Ramos (cell line): ENCODE measurements around the gene METTL15.
"Not testable (repeated sequence)": the region's sequence is repeated elsewhere in the genome, so short reads cannot be mapped to it uniquely, and the experiment has no call there.

Experiments used
- in situ Hi-C: fragments of 300-500 bp; cut with MboI; formaldehyde crosslinking; loops from one replicate; pipeline ENCODE4 v1.14.3; 2022; ENCODE audit warnings: low sequenced_read_pairs; ENCODE audit not compliant: unreplicated experiment

The METTL15 gene

GRCh38 chr11:28108958-28109357, 770 bp downstream of the METTL15 start:
- in situ Hi-C loops: no loop called here

DNA sequence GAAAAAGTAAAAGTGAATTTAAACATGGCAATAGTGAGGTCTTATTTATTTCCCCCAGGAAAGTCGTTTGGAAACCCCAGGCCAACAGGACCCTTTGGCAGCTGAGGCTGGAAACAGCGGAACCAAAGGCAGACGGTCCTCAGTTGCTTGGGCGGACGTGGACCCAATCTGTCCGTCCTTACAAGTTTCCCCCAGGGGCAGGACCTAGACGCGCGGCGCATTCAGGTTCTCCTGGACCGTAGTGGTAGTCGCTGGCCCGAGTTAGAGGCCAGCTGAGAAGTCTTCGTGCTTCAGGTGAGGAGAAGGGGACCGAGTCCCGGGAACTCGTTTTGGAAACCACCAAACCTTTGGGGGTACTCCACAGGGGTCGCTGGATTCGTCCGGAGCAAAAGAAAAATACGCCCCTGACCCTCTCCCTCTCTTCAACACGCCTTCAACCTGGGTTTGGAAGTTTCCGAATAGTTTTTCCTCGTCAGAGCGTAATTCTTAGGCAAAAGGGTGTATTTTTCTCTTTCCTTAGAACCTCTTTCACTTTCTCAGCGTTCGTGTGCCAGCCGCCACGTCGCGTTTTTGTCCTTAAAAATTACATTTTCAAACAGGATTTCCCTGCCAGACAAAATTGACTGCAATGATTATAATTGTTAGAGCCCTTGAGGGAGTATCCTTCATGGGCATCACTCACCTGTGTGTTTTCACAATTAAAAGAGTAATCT, 2.1 kb downstream of the METTL15 start:
- in situ Hi-C loops: no loop called here

- in situ Hi-C loops: no loop called here
Measured at GRCh38 chr11:28110821-28111200, 2.6 kb downstream of the METTL15 start.

DNA sequence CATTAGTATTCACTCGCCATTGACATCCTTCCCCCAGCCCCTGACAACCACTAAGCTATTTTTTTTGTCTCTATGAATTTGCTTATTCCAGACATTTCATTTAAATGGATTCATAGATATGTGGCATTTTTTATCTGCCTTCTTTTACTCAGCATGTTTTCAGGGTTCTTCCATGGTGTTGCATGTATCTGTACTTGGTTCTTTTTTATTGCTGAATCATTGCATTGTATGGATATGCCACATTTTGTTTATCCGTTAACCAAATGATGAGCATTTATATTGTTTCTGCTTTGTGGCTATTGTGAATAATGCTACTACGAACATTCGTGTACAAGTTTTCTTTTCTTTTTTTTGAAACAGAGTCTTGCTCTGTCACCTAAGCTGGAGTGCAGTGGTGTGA, 5.9 kb downstream of the METTL15 start:
- in situ Hi-C loops: no loop called here

DNA sequence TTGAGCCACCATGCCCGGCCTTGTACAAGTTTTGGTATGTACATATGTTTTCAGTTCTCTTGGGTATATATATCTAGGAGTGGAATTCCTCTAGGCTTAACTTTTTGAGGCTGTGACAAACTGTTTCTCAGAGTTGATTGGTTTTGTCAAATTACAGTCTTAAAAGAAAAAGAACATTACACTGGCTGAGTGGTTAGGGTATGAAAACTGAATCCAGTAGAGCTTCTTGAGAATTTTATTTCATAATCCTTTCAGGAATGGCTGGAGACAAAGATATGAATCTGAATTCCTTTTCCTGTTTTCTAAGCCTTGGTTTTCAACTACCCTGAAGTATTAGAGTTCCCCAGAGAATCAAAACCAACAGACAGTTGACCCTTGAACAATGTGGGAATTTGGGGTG, 6.5 kb downstream of the METTL15 start:
- in situ Hi-C loops: no loop called here

- in situ Hi-C loops: no loop called here
Measured at GRCh38 chr11:28117712-28118111, 9.5 kb downstream of the METTL15 start.

DNA sequence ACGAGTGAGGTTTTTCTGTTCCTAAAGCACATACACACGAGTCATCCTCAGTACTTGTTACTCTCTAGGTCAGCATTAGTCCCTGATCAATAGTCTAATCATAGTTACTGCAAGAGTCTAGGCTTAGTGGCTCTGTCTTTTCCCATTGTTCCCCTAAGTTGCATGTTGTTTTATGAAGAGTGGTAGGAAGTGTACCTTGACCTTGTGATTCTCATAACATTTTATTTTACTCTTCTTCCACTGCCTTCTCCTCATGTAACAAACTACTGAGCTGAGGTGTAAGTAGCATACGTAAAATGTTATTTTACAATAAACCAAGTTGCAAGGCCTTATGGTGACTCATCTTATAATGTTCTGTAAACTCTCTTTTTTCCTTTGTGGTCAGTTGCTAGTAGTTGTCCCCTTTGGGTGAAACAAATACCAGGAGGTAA, 15.0 kb downstream of the METTL15 start:
- in situ Hi-C loops: no loop called here

DNA sequence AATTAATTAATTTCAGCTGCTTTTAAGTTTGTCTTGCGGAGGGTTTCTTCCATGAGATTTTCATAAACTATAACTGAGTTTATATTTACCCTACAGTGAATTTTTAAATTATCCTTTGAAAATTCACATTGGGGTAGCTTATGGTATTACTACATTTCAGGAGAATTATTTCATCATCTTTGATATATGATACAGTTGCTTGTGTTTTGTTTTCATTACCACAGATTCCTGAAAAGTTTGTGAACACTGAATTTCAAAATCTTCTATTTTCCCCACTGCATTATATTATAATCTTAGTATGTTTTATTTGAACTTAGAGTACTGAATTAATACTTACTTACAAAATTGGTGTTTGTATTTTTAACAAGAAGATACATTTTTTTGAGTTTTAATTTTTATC, 24.4 kb downstream of the METTL15 start:
- in situ Hi-C loops: no loop called here

- in situ Hi-C loops: no loop called here
Measured at GRCh38 chr11:28133146-28133545, 25.0 kb downstream of the METTL15 start.

DNA sequence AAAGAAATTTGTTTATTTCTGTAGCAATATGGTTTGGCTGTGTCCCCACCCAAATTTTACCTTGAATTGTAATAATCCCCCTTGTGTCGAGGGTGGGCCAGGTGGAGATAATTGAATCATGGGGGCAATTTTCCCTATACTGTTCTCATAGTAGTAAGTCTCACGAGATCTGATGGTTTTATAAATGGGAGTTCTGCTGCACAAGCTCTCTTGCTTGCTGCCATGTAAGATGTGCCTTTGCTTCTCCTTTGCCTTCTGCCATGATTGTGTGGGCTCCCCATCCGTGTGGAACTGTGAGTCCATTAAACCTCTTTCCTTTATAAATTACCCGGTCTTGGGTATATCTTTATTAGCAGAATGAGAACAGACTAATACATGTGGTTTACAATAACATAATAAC, 28.0 kb downstream of the METTL15 start:
- in situ Hi-C loops: not testable (repeated sequence)

- in situ Hi-C loops: no loop called here
Measured at GRCh38 chr11:28137366-28137765, 29.2 kb downstream of the METTL15 start.

GRCh38 chr11:28137832-28138231, 29.6 kb downstream of the METTL15 start:
- in situ Hi-C loops: no loop called here

- in situ Hi-C loops: no loop called here
Measured at GRCh38 chr11:28139841-28140415, 31.7 kb downstream of the METTL15 start.

DNA sequence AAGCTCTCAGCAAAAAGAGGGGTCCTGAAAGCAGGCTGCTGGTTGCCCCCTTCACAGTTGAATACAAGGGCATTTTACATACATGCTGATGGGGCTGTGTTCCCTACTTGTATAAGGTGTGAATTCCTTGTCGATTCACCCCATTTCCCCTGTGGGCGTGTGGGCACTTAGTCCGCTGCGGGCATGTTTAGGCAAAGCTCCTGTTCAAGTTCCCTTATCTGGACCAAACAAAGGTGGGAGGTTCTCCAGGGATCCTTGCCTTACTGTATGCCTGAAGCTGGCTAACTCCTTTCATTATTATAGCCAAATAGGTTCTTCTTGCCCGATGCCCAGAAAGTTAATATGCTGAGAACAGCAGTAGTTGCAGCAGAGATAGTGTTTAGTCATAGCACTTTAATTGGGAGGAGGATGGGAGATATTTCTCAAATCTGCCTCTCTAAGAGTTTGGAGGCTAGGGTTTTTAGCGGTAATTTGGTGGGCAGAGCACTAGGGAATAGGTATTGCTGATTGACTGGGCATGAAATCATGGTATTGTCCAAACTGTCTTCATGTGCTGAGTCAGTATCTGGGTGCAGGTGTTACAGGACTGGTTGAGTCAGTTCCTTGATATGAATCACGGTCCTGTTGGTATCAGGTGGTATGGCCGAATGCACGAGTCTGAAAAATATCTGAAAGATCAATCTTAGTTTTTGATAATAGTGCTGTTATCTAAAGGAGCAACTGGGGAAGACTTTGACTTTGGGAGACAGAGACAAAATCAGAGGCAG, 32.7 kb downstream of the METTL15 start:
- in situ Hi-C loops: no loop called here

GRCh38 chr11:28142724-28143123, 34.5 kb downstream of the METTL15 start:
- in situ Hi-C loops: no loop called here

GRCh38 chr11:28144808-28145207, 36.6 kb downstream of the METTL15 start:
- in situ Hi-C loops: no loop called here

GRCh38 chr11:28146123-28146751, 38.0 kb downstream of the METTL15 start:
- in situ Hi-C loops: no loop called here

GRCh38 chr11:28152743-28153142, 44.6 kb downstream of the METTL15 start:
- in situ Hi-C loops: no loop called here

DNA sequence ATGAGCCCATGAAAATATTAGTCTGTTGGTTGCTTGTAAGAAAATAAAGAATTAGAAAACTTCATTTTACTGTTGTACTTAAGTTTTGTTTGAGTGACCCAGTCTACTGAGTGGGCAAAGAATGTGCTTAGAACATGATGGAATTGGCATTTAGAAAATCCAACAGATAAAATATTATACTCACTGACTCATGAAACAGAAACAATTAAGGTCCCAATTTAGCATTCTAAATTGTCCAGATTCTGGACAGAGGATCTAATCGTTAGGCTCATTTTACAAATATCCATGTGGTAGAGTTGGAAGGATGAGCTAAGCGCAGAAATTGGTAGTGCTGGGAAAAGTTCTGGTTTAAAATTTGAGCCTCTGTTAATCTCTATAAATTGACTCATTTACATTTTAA, 45.4 kb downstream of the METTL15 start:
- in situ Hi-C loops: no loop called here

DNA sequence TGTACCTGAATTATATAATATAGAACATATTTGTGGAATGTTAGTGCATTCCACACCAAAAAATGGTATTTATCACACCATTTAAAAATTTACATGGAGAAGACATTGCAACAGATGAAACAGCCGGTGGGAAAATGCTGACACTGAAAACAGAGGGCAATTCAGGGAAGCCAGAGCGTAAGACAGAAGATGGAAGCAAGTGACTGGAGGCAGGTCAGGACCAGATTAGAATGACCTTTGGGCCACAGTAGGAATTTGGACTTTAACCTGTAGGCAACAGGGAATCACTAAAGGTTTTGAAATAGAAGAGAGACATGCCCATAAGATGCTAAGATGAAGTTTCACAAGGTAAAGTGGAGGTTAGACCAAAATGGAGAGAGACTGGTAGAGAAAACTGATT, 60.5 kb downstream of the METTL15 start:
- in situ Hi-C loops: no loop called here

- in situ Hi-C loops: no loop called here
Measured at GRCh38 chr11:28169816-28170215, 61.6 kb downstream of the METTL15 start.
